Heart left ventricle (tissue), 16 donors: ENCODE results near the gene JAGN1. TPM values are rescaled to one million over a fixed set of nuclear protein-coding genes. Genes with fewer than 3 reads are reported as not detected.

Experiments used
- ATAC-seq, 4 donors: fragments of 200-7000 bp; cut with Tn5 transposase; one replicate each; pipeline ENCODE4 v1.9.1; 2020 to 2022; ENCODE audit warnings: moderate library complexity in 4 of 4, mild to moderate bottlenecking in 3 of 4, moderate number of reproducible peaks in 1 of 4
- DNase-seq, 5 donors: peaks; one replicate each; pipeline ENCODE4 v3.0.0-alpha.2; 2020
- H3K27ac ChIP-seq, 12 donors: fragments of 200-600 bp; sonication (generic) in 4 of 12; one replicate each; pipeline versions ENCODE4 v1.5.0 to v1.8.0; 2016 to 2022; ENCODE audit warnings: mild to moderate bottlenecking in 2 of 12
- H3K27me3 ChIP-seq, 9 donors: fragments of 200-600 bp; sonication (generic) in 2 of 9; one replicate each; pipeline versions ENCODE4 v1.5.1 to v1.8.0; 2016 to 2022; ENCODE audit warnings: mild to moderate bottlenecking in 3 of 9
- H3K36me3 ChIP-seq, 9 donors: fragments of 200-600 bp; sonication (generic) in 2 of 9; one replicate each; pipeline versions ENCODE4 v1.5.0 to v1.8.0; 2018 to 2022; ENCODE audit warnings: mild to moderate bottlenecking in 2 of 9
- H3K4me1 ChIP-seq, 12 donors: fragments of 200-600 bp; sonication (generic) in 4 of 12; one replicate each; pipeline versions ENCODE4 v1.5.0 to v1.8.0; 2016 to 2022; ENCODE audit warnings: mild to moderate bottlenecking in 3 of 12
- H3K4me3 ChIP-seq, 12 donors: fragments of 200-600 bp; sonication (generic) in 4 of 12; one replicate each; pipeline versions ENCODE4 v1.5.0 to v1.8.0; 2017 to 2022; ENCODE audit warnings: mild to moderate bottlenecking in 9 of 12, moderate library complexity in 4 of 12
- H3K9me3 ChIP-seq, 12 donors: fragments of 200-600 bp; sonication (generic) in 4 of 12; one replicate each; pipeline versions ENCODE4 v1.5.0 to v1.8.0; 2016 to 2022; ENCODE audit warnings: mild to moderate bottlenecking in 1 of 12
- CTCF ChIP-seq, 12 donors: fragments of 200-600 bp; sonication (generic) in 4 of 12; IDR thresholded peaks; one replicate each; pipeline versions ENCODE4 v1.5.0 to v1.8.0; 2018 to 2022; ENCODE audit warnings: antibody characterized with exemption in 12 of 12, mild to moderate bottlenecking in 5 of 12
- POLR2A ChIP-seq, 2 donors: fragments of 450-650 bp; IDR thresholded peaks; one replicate each; pipeline ENCODE4 v1.6.1; 2017; ENCODE audit warnings: antibody characterized with exemption in 2 of 2, mild to moderate bottlenecking in 2 of 2, moderate library complexity in 2 of 2
- WGBS, 4 donors: extraction: QIAGEN DNeasy Blood & Tissue Kit in 2 of 4; methylation state at CpG; one replicate each; pipeline versions ENCODE4 v1.1.5 to v1.1.7; 2013 to 2018; 5-methylcytosine and 5-hydroxymethylcytosine counted together
- intact Hi-C, 10 donors: fragments of 100-400 bp; cut with DNase I; formaldehyde crosslinking; loops; one replicate each; pipeline versions ENCODE4 v1.11.1 to v1.14.2; 2022
- polyA plus RNA-seq, 2 donors: library from polyadenylated mRNA; stranded (reverse); fragments of 200-250 nt; gene quantifications; one replicate each; pipeline ENCODE4 v1.2.3, GENCODE V29; 2013
- total RNA-seq, 9 donors: library from RNA; depleted of rRNA in 2 of 9; stranded (reverse); fragments of >200 nt in 2 of 9; fragmentation: NEBNext Ultra II Directional in 3 of 9; extraction: Animal tissue kit (Norgen Biotek cat#: 25700) in 3 of 9; gene quantifications; one replicate each; pipeline versions ENCODE4 v1.1.0 to v1.2.4, GENCODE V29; 2016 to 2023
- donor health status: ischemic (EF 13 %, LVEDD 7.1; RV severe dilation, severe dysfunction).
- donor health status: healthy with polysubstance abuse.
- donor health status: DM: no; HTN: yes; CAD: no.
- donor health status: DM: no; HTN: no; CAD: no.
- donor health status: ischemic (EF 25% LVEDD 6.9; RV normal size, moderate dysfunction).
- donor health status: ischemic (EF 25% LVEDD 5.7; RV mildly dilated, moderate dysfunction).
- donor health status: healthy.
- donor health status: DM: yes; HTN: yes; CAD: no.
- donor health status: ischemic (EF 35%, LVEDD 5.7; RV mildly dilated, moderate dysfunction).
- donor health status: nonischemic (EF 11% LVEDD 7.7; RV severe dilation, severe dysfunction).
- donor health status: DM: yes; HTN: yes; CAD: no.
- donor health status: PGD.
- donor health status: ischemic (EF 29% LVEDD 5.4; RV normal size, mild dysfunction).
- donor health status: nonischemic (EF 23%, LVEDD 6.1; RV moderate dilation, normal function).

JAGN1 gene
- total and polyA plus RNA-seq, 11 donors = 15.1 to 77.3 (median 21.2) TPM

- TF ChIP-seq CTCF (IDR thresholded peaks at IDR 0.05) (no peak), POLR2A (IDR thresholded peaks at IDR 0.05) (no peak)
- intact Hi-C loops = no loop called here
- H3K9me3 ChIP-seq = no peaks in the 10 kb centered on the region
- no peak overlapping the region for H3K27ac ChIP-seq
- no peaks in the 10 kb centered on the region for H3K27me3 ChIP-seq
- no peaks in the 10 kb centered on the region for H3K4me1 ChIP-seq
- ATAC-seq (no peak), DNase-seq (no peak)
- WGBS, 4 donors = 86 to 92% (median 89%) methylated on average over 12 of the region's 12 CpGs
- no peak overlapping the region for H3K4me3 ChIP-seq
- H3K36me3 ChIP-seq = no peaks in the 10 kb centered on the region
Measured at GRCh38 chr3:9876991-9877390, 13.4 kb upstream of the JAGN1 start.

GRCh38 chr3:9878700-9879099 is 11.7 kb upstream of the JAGN1 start:
- no peak overlapping the region for H3K4me3 ChIP-seq
- no peaks in the 10 kb centered on the region for H3K27me3 ChIP-seq
- intact Hi-C loops = no loop called here
- 65 to 71% (median 68%) methylated on average over 5 of the region's 5 CpGs for WGBS, 4 donors
- ATAC-seq (no peak), DNase-seq (no peak)
- no peaks in the 10 kb centered on the region for H3K36me3 ChIP-seq
- no peaks in the 10 kb centered on the region for H3K9me3 ChIP-seq
- TF ChIP-seq POLR2A (IDR thresholded peaks at IDR 0.05) (no peak), CTCF (IDR thresholded peaks at IDR 0.05) (no peak)
- no peak overlapping the region for H3K27ac ChIP-seq
- no peaks in the 10 kb centered on the region for H3K4me1 ChIP-seq

GRCh38 chr3:9879830-9880549 is 10.4 kb upstream of the JAGN1 start, which contains the start of gene CIDEC:
Gene CIDEC, minus strand, starts transcription at chr3:9880253. Its CDS starts 1,767 bp downstream, at chr3:9878486.
- Histone ChIP-seq H3K36me3 (no peaks in the 10 kb centered on the region), H3K4me1 (no peaks in the 10 kb centered on the region), H3K9me3 (no peaks in the 10 kb centered on the region), H3K27me3 (no peaks in the 10 kb centered on the region), H3K27ac (no peak within 1 kb of the TSS), H3K4me3 (no peak within 1 kb of the TSS)
- TF ChIP-seq CTCF (IDR thresholded peaks at IDR 0.05) (no peak), POLR2A (IDR thresholded peaks at IDR 0.05) (no peak)
- 82 to 87% (median 86%) methylated on average over 7 of the region's 7 CpGs for WGBS, 4 donors
- ATAC-seq (no peak), DNase-seq (no peak)
- intact Hi-C loops = no loop called here

GRCh38 chr3:9881441-9881840 is 9.0 kb upstream of the JAGN1 start:
- DNase-seq (no peak), ATAC-seq (no peak)
- no peaks in the 10 kb centered on the region for H3K9me3 ChIP-seq
- no peaks in the 10 kb centered on the region for H3K36me3 ChIP-seq
- no peak overlapping the region for H3K27ac ChIP-seq
- H3K27me3 ChIP-seq = no peaks in the 10 kb centered on the region
- intact Hi-C loops = no loop called here
- H3K4me3 ChIP-seq = no peak overlapping the region
- WGBS, 4 donors = 85 to 97% (median 91%) methylated on average over 1 of the region's 1 CpG
- no peaks in the 10 kb centered on the region for H3K4me1 ChIP-seq
- TF ChIP-seq POLR2A (IDR thresholded peaks at IDR 0.05) (no peak), CTCF (IDR thresholded peaks at IDR 0.05) (no peak)
